Activated B cell treated with CpG ODN at 0.5 μM for 24 hours (primary cell): ENCODE data around the gene UBA7. TPM values are rescaled to one million over a fixed set of nuclear protein-coding genes. Genes with fewer than 3 reads are reported as not detected.

Experiments used
- ATAC-seq: fragments of 200-7000 bp; cut with Tn5 transposase; one replicate; pipeline ENCODE4 v1.10.0; 2021; ENCODE audit warnings: low read depth, mild to moderate bottlenecking, moderate library complexity
- CTCF ChIA-PET: fragments of 350-600 bp; sonication (Branson Sonifier 250); formaldehyde crosslinking; loops from one replicate; lab custom pipeline; 2021; ENCODE audit warnings: antibody characterized with exemption; lab: Charles Lee
- POLR2A ChIA-PET: fragments of 350-600 bp; sonication (Branson Sonifier 250); formaldehyde crosslinking; loops from one replicate; lab custom pipeline; 2021; ENCODE audit warnings: antibody characterized with exemption; lab: Charles Lee
- DNase-seq: peaks from one replicate; pipeline ENCODE4 v3.0.0; 2022
- H3K27ac Mint-ChIP-seq: one replicate; pipeline ENCODE4 v1.8.0; 2020; ENCODE audit warnings: mixed read lengths
- H3K27me3 Mint-ChIP-seq: one replicate; pipeline ENCODE4 v1.8.0; 2021; ENCODE audit warnings: mixed read lengths
- H3K36me3 Mint-ChIP-seq: one replicate; pipeline ENCODE4 v1.8.0; 2021; ENCODE audit warnings: low read depth, mixed read lengths
- H3K4me1 Mint-ChIP-seq: one replicate; pipeline ENCODE4 v1.8.0; 2021; ENCODE audit warnings: mixed read lengths
- H3K4me3 Mint-ChIP-seq: one replicate; pipeline ENCODE4 v1.8.0; 2020; ENCODE audit warnings: mild to moderate bottlenecking, mixed read lengths
- H3K9me3 Mint-ChIP-seq: one replicate; pipeline ENCODE4 v1.8.0; 2020; ENCODE audit warnings: mixed read lengths
- intact Hi-C: fragments of 100-400 bp; cut with micrococcal nuclease; formaldehyde crosslinking; loops from one replicate; pipeline ENCODE4 v1.15.1; 2024
- total RNA-seq: library from RNA; stranded (reverse); gene quantifications from 2 replicates; pipeline ENCODE4 v1.2.3, GENCODE V29; 2022
- TF ChIP-seq, protein P1 (sequence below): fragments of 200-600 bp; IDR thresholded peaks from one replicate; pipeline ENCODE4 v1.8.0; 2022; ENCODE audit warnings: antibody characterized with exemption, mild to moderate bottlenecking

UBA7 gene
- total RNA-seq, 1 donor from 2014 or later: 237 TPM

DNA sequence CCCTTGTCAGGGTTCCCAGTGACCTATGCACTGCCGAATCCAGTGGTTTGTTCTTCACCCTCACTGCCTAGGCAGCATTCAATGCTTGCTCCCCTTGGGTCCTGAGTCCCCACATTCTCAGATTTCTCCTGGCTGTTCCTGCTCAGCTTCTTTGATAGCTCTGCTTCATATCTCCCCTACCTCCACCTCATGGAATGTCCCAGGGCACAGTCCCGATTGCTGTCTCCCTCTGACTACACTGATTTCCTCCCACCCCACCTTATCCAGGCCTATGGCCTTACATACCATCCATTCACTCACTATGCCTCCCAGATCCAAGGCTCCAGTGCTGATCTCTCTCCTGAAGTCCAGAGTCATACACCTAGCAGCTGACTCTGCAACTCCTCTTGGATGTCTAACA is 12.6 kb downstream of the UBA7 start:
- Mint-ChIP-seq H3K27me3 (no peaks in the 10 kb centered on the region), H3K9me3 (no peaks in the 10 kb centered on the region), H3K27ac (no peak overlapping the region), H3K4me1 (peaks cover 31% of the 10 kb centered on the region), H3K36me3 (peaks cover 4% of the 10 kb centered on the region), H3K4me3 (no peak overlapping the region)
- ChIA-PET POLR2A (interaction anchor here (7.0 to 7.3 kb wide), 2 partner anchors 15 to 39 kb away, joined by 106 to 138 read pairs; partner anchors contain the start of gene UBA7), CTCF (interaction anchor here (1.0 to 10.9 kb wide), 4 partner anchors 10 to 38 kb away, joined by 3 to 238 read pairs (median 16); partner anchors contain the start of gene UBA7)
- no peak for DNase-seq
- TF ChIP-seq, protein P1, sequence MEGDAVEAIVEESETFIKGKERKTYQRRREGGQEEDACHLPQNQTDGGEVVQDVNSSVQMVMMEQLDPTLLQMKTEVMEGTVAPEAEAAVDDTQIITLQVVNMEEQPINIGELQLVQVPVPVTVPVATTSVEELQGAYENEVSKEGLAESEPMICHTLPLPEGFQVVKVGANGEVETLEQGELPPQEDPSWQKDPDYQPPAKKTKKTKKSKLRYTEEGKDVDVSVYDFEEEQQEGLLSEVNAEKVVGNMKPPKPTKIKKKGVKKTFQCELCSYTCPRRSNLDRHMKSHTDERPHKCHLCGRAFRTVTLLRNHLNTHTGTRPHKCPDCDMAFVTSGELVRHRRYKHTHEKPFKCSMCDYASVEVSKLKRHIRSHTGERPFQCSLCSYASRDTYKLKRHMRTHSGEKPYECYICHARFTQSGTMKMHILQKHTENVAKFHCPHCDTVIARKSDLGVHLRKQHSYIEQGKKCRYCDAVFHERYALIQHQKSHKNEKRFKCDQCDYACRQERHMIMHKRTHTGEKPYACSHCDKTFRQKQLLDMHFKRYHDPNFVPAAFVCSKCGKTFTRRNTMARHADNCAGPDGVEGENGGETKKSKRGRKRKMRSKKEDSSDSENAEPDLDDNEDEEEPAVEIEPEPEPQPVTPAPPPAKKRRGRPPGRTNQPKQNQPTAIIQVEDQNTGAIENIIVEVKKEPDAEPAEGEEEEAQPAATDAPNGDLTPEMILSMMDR: no peak
- ATAC-seq: no peak
- intact Hi-C loops: loop anchor here (10.0 kb wide), 2 partner anchors 434 to 494 kb away; partner anchors contain the start of genes GNAI2, HYAL3, IFRD2 and NAA80

DNA sequence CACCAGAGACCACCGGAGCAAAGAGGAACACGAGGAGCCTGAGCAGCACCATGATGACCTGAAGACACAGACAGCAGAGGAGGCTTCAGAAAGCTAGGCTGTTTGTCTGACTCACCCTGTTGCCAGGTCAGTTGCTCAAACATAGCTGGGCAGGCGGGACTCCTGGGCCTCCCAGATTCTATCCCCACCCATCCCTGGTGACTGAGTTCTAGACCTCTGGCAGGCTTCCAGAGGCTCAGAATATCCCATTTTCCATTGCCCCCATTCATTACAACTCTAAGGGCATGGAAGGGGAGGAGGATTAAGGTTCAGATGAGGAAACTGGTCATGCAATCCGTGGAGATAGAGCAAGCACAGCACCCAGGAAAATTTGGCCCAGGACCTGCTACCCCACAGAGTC is 14.0 kb downstream of the UBA7 start, which contains the start of gene CDHR4:
TSS of gene CDHR4 (minus strand) at position 113 of the 400 bp plus-strand sequence. CDS start at position 52, 61 bp downstream.
- ATAC-seq: no peak
- H3K27ac Mint-ChIP-seq: no peak within 1 kb of the TSS
- H3K4me1 Mint-ChIP-seq: peaks cover 18% of the 10 kb centered on the region
- TF ChIP-seq, protein P1: no peak
- no peaks in the 10 kb centered on the region for H3K9me3 Mint-ChIP-seq
- intact Hi-C loops: loop anchor here (10.0 kb wide), 2 partner anchors 435 to 495 kb away; partner anchors contain the start of genes GNAI2, HYAL3, IFRD2 and NAA80
- ChIA-PET CTCF (interaction anchor here (10.9 kb wide), 1 partner anchor 40 kb away, joined by 238 read pairs; no protein-coding TSS in a partner anchor), POLR2A (no interaction called here)
- peaks cover 4% of the 10 kb centered on the region for H3K36me3 Mint-ChIP-seq
- no peaks in the 10 kb centered on the region for H3K27me3 Mint-ChIP-seq
- DNase-seq: no peak
- no peak within 1 kb of the TSS for H3K4me3 Mint-ChIP-seq

DNA sequence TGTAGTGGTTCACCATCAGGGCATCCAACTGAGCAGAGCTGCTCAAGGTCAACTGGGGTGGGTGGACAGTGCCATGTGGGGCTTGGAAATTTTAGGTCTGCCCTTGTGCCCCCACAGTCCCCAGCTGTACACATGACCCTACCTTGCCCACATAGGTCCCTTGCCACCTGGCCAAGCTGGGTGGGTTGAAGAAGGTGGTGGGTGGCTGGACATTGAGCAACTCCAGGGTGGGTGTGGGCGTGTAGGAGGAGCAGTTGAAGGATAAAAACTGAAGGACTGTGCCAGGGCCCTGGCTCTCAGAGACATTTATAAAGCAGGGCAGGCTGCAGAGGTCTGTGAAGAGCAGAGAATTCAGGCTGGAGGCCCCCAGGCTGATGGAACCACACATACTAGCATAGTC is 14.6 kb downstream of the UBA7 start:
- no peak overlapping the region for H3K4me3 Mint-ChIP-seq
- H3K9me3 Mint-ChIP-seq: no peaks in the 10 kb centered on the region
- POLR2A ChIA-PET: interaction anchor here (1.1 kb wide), 1 partner anchor 15 kb away, joined by 5 read pairs; the partner anchor contains the start of gene UBA7
- H3K36me3 Mint-ChIP-seq: peaks cover 4% of the 10 kb centered on the region
- intact Hi-C loops: no loop called here
- CTCF ChIA-PET: interaction anchor here (10.9 kb wide), 1 partner anchor 40 kb away, joined by 238 read pairs; no protein-coding TSS in a partner anchor
- ATAC-seq: no peak
- no peak for DNase-seq
- TF ChIP-seq, protein P1: no peak
- H3K4me1 Mint-ChIP-seq: peaks cover 11% of the 10 kb centered on the region
- H3K27me3 Mint-ChIP-seq: no peaks in the 10 kb centered on the region
- H3K27ac Mint-ChIP-seq: no peak overlapping the region

DNA sequence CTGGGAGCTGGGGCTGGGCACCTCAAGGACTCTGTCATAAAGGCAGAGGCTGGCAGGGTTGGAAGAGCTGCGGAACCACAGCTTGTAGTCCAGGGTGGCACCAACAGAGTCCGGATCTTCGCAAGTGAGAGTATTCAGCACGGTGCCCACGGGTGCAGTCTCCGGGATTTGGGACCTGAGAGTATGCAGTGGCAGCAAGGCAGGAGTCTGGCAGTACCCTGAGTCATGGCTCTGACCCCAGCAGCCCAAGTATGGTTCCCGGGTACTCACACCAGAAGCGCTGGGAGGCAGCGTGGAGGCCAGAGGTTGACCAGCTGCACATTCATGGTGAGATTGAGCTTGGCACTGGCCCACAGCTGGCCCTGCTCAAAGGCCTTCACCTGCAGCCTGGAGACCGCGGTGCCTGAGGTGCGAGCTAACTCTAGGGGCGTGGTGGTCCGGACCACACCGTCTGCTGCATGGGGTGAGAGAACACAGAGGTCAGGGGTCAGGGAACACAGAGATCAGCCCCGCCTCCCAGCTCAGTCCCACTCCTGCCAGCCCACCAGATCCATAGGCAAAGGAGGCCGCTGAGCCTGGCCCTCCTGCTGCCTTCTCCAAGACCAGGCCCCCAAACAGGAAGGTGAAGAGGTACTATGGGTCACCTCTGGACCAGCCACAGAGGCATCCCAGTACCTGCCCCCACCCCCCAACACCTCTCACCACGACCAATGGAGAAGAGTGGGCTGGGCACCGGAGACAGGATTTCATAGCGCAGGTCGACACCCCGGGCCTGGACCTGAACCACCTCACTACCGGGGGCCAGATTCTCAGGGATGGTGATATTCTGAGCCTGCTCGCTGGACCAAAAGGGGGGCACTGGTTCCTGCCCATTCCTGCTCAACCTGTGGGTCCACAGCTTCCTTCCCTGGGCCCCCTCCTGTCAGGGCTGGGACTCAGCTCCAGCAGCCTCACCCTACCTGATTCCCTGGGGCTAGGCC is 18.5 kb downstream of the UBA7 start:
- Mint-ChIP-seq H3K27ac (no peak overlapping the region), H3K4me3 (no peak overlapping the region), H3K4me1 (peaks cover 2% of the 10 kb centered on the region), H3K36me3 (no peaks in the 10 kb centered on the region), H3K27me3 (no peaks in the 10 kb centered on the region), H3K9me3 (no peaks in the 10 kb centered on the region)
- TF ChIP-seq, protein P1: no peak
- ChIA-PET POLR2A (no interaction called here), CTCF (no interaction called here)
- ATAC-seq (no peak), DNase-seq (no peak)
- intact Hi-C loops: no loop called here

DNA sequence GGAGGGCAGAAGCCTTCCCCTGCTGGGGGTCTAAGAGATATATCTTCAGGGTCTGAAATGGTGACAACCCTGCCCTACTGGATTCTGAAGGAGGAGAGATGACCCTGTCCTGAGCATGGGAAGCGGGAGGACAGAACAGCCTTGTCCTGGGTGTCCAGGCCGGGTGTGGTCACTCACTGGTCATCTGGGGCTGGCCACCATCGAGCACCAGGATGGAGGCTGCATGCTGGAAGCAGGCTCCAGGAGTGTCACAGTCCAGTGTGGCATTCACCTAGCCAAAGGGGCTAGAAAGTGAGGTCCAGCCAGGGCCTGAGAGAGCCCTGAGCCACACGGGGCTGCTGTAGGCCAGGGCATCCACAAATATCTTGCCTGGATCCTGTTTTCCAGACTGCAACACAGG is 19.3 kb downstream of the UBA7 start:
- intact Hi-C loops: no loop called here
- Mint-ChIP-seq H3K9me3 (no peaks in the 10 kb centered on the region), H3K36me3 (no peaks in the 10 kb centered on the region), H3K4me1 (peaks cover 4% of the 10 kb centered on the region), H3K27ac (no peak overlapping the region), H3K4me3 (no peak overlapping the region), H3K27me3 (no peaks in the 10 kb centered on the region)
- no peak for ATAC-seq
- POLR2A ChIA-PET: no interaction called here
- TF ChIP-seq, protein P1: no peak
- no peak for DNase-seq
- CTCF ChIA-PET: no interaction called here
